HG03457 (cell line): Measurements from ENCODE around the gene SMPDL3A.
A peak's percentile ranks its signal among the peaks of the same experiment; 100 is the strongest.
"Not testable (repeated sequence)": the region's sequence is repeated elsewhere in the genome, so short reads cannot be mapped to it uniquely, and the experiment has no call there.

Source experiments
- ATAC-seq: cut with Tn5 transposase; IDR thresholded peaks from one replicate; pipeline ENCODE4 v1.9.1; 2021; ENCODE audit warnings: moderate number of reproducible peaks; ENCODE audit not compliant: unreplicated experiment

SMPDL3A gene

DNA sequence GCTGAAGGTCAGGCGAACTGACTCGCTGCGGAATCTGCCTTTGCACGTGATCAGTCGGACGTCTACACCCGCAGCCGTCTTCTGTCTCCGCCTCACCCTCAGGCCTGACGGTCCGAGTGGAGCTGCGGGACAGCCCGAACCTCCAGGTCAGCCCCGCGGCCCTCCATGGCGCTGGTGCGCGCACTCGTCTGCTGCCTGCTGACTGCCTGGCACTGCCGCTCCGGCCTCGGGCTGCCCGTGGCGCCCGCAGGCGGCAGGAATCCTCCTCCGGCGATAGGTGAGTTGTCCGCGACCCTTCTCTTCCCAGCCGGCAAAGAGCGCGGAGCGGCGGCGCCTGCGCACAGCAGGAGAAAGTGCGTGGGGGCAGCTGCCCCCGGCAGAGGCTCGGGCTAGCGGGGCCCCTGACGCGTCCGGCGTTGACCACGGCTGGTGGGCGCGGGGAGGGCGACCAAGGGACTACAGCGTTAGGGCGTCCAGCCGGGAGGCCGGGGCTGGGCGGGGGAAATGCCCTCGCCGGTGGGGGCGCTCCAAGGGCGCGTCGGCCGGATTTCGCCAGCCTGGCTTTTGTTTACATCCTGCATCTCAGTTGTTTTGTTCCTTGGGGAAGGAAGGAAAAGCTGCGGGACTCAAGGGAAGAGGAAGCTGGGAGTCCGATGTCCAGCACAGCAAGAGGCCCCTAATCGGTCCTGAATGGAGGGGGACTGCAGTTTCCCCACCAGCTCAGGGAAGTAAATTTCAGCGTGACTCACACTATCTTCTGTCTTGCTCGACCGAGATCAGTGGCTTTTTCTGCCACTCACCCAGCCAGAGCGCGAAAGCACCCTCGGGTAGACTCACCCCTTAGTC, at the start of gene SMPDL3A:
Gene SMPDL3A, plus strand, starts transcription at position 77 of the 846 bp plus-strand sequence. Its CDS starts 89 bp downstream, at position 166.
- peak; percentile 66 for ATAC-seq

DNA sequence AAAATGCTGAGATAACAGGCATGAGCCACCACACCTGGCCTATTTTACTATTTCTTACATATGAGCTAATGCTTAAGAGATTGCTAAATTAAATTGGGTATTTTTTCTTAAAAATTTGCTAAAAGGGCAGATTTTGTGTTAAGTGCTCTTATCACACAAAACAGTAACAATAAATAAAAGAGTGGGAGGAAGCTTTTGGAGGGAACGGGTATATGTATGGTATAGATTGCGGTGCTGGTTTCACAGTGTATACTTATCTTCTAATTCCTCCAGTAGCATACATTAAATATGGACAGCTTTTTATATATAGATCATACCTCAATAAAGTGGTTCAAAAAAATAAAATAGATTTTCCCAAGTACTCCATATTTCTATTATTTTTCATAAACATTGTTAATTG, 49.0 kb upstream of the SMPDL3A start:
- ATAC-seq, result no peak

GRCh38 chr6:122740936-122741335, 48.1 kb upstream of the SMPDL3A start:
- ATAC-seq, result no peak

DNA sequence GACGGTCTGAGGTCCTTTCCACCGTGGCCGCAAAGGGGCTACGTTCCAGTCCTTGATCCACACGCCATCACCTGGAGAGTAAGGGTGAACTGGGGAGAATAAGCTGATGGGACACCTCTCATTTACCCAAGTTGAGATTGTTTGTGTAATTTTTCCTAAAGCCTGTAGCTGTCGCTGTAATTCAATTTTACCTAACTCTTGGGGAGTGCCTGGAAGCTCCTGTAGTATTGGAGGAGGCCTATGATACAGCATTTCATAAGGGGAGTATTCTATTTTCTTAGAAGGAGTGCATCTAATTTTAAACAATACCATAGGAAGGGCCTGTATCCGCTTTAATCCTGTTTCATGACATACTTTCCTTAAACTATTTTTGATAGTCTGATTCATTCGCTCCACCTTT, 44.8 kb upstream of the SMPDL3A start:
- not testable (repeated sequence) for ATAC-seq

DNA sequence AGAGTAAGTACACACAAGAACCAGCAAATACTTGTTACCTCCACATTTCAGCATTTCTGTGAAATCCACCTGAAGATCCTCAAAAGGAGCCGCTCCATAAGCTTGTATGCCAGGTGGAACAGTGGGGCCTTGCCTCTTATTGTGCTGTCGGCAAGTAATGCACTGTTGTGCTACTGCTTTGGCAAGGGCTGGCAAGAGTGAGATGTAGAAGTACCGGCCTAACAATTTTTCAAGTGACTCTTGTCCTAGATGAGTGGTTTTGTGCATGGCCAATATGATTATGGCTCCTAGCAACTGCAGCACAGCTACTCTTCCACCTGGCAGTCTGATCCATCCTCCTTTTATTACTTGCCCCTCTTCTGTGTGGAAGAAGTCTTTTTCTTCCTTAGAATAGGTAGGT, 44.2 kb upstream of the SMPDL3A start:
- ATAC-seq, result not testable (repeated sequence)

DNA sequence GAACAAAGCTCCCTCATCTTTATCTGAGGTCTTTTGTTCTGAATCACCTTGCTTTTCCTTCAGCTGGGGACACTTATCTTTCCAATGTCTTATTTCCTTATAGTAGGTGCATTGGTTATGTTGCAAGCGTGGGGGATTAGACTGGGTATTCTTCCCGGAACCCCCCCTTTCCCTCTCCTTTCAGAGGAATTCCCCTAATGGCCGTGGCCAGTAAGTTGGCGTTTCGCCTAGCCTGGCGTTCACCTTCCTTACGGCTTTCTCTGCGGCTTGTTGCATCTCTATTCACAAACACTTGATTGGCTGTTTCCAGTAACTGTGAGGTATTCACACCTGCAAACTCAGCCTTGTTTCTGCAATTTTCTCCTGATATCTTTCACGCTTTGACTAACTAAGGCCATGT, 42.4 kb upstream of the SMPDL3A start:
- ATAC-seq, result no peak

DNA sequence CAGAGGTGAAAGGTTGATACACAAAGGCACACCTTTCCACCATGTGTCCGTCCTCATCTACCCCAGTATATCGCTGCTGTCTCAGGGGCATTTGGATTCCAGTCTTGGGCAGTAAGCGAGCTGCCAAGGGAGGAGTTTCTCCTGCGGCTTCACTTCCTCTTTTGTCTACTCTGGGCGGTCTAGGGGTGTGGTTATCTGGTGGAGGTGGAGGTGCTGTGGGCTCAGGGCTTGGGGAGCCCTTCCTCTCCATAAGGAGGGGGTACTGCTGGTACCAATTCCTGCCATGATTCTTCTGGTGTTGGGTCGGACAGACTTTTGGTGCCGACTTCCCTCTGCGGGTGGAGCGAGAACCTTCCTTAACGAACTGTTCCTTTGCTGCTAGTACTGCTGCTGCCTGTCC, 41.5 kb upstream of the SMPDL3A start:
- no peak for ATAC-seq

- not testable (repeated sequence) for ATAC-seq
These were observed 40.1 kb upstream of the SMPDL3A start for GRCh38 chr6:122748945-122749344.

GRCh38 chr6:122749451-122750050, 39.5 kb upstream of the SMPDL3A start:
- no peak for ATAC-seq

DNA sequence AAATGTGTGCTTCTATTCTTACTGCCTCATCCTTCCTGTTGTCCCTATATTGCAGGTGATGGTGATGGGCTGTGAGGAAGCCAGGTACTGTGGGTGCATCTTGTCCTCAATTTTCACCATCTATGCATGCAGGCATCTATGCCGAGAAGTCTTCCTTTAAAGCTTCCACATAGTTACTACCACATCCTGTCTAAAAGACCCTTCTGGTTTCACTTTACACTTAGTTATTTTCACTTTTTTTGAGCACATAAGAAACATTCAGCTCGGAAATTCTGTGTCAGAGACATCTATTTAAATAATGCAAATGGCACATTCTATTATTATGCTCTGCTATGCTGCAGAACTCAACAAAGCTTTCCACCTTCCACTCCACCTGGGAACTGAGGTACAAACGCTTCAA, 37.7 kb upstream of the SMPDL3A start:
- peak; percentile 86 for ATAC-seq

DNA sequence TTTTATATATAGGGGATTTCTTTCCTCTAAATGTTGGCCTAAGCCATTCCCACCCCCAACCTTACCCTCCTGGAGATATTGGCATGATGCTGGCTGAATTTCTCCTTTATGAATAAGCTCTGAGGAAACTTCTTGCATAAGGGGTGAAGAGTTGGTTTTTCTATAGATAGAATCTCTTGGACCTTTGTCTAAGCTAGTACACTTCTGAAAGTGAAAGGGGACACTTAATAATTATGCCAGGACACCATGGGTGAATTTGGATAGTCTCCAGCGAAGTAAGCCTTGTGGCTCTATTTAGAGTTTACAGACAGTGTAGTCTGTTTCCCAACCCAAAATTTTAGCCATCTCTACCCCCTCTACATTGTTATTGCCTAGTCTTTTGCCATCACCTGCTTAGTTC, 36.6 kb upstream of the SMPDL3A start:
- ATAC-seq, result peak; percentile 46

DNA sequence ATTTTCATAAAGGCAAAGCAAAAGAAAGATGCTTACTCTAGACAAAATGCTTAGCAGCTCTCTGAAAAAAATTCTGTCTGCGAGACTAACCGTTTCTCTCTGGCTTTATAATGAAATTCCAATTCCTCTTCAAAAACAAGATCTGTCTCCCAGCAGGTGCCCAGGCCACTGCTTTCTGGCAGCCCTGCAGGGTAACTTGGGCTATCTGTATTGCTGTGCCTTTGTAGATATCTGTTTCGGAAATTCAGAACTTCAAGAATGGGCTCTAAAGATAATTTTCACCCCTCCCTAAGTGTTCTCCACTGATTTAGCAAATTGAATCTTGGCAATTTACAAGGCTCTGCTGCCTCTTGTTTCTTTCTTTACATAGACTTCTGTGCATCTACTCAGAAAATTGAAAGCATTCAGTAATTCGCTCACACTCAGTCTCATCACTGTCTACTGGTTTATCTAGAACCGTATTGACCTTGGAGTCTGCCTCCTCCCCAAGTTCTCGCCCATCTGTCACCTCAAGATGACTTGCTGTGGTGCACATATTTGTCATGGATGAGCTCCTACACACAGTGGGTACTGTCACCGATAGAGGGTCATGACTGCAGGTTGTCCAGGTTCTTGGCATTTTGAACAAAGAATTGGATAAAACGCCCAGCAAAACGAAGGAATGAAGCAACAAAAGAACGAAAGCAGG, 35.9 kb upstream of the SMPDL3A start:
- no peak for ATAC-seq

- no peak for ATAC-seq
These were observed 35.4 kb upstream of the SMPDL3A start for GRCh38 chr6:122753688-122754056.

- ATAC-seq, result no peak
These were observed 34.8 kb upstream of the SMPDL3A start for GRCh38 chr6:122754191-122754731.

DNA sequence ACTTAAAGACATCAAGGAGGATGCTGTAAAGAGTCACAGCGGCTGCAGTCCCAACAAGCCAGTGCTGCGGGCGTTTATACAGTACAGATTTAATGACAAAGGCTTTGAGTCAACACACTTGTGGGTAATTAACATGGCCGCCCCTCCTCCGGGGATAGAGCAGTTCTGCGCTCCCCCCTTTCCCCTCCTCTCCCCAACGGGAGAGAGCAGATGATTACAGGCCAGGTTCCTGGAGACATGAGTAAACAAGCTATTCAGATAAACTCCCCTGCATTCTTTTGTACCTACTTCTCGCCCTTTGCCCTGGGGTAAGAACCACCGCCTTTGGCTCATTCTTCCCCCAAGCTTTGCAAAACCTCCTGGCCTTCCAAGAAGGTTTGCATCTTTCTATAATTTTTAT, 33.2 kb upstream of the SMPDL3A start:
- ATAC-seq, result no peak

- ATAC-seq, result peak; percentile 100
These were observed 30.1 kb upstream of the SMPDL3A start for GRCh38 chr6:122758927-122759334.

DNA sequence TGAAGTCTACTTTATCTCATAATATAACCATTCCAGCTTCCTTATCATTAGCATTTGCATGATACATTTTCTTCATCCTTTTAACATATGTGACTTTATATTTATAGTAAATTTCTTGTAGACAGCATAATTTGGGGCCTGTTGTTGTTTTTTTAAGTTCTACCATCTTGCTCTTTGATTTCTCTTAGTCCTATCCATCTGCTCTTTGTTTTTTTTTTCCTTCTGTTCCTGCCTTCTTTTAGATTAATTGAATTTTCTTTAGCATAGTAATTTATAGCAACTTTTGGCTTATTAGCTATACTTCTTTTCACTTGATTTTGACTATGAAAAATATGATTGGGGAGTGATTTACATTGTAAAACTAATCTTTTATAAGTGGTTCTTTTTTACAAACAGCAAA, 28.7 kb upstream of the SMPDL3A start:
- no peak for ATAC-seq

- ATAC-seq, result no peak
These were observed 22.8 kb upstream of the SMPDL3A start for GRCh38 chr6:122766256-122766655.

GRCh38 chr6:122770835-122771601, 18.0 kb upstream of the SMPDL3A start:
- no peak for ATAC-seq

GRCh38 chr6:122772724-122773415, 16.2 kb upstream of the SMPDL3A start:
- ATAC-seq, result no peak
